Measurements from ENCODE around the gene SHC2.

SHC2 gene

GRCh38 chr19:496112-496665 lies 35.4 kb upstream of the SHC2 start, which contains the start of gene MADCAM1:
Gene MADCAM1, plus strand, starts transcription at chr19:496486. Its CDS starts 14 bp downstream, at chr19:496500.
- H3K9me3 Mint-ChIP-seq, result peaks cover 3% of the 10 kb centered on the region
- no peak within 1 kb of the TSS for H3K4me3 Mint-ChIP-seq
- H3K27ac Mint-ChIP-seq, result no peak within 1 kb of the TSS
- H3K4me1 Mint-ChIP-seq (ENCODE audit: low read depth), result peaks cover 5% of the 10 kb centered on the region
- H3K27me3 Mint-ChIP-seq (ENCODE audit: low read depth), result peaks cover 23% of the 10 kb centered on the region
- no peaks in the 10 kb centered on the region for H3K36me3 Mint-ChIP-seq (ENCODE audit: low read depth)
- no peak for DNase-seq (ENCODE audit: low spot score)

- peaks cover 3% of the 10 kb centered on the region for H3K9me3 Mint-ChIP-seq
- no peak overlapping the region for H3K27ac Mint-ChIP-seq
- peak; percentile 40 for DNase-seq (ENCODE audit: low spot score)
- peaks cover 23% of the 10 kb centered on the region for H3K27me3 Mint-ChIP-seq (ENCODE audit: low read depth)
- H3K4me3 Mint-ChIP-seq, result no peak overlapping the region
- H3K36me3 Mint-ChIP-seq (ENCODE audit: low read depth), result no peaks in the 10 kb centered on the region
- peaks cover 5% of the 10 kb centered on the region for H3K4me1 Mint-ChIP-seq (ENCODE audit: low read depth)
Observed at GRCh38 chr19:495402-496111, 34.7 kb upstream of the SHC2 start.

- no peak overlapping the region for H3K27ac Mint-ChIP-seq
- no peaks in the 10 kb centered on the region for H3K36me3 Mint-ChIP-seq (ENCODE audit: low read depth)
- H3K4me1 Mint-ChIP-seq (ENCODE audit: low read depth), result peaks cover 5% of the 10 kb centered on the region
- no peak for DNase-seq (ENCODE audit: low spot score)
- H3K27me3 Mint-ChIP-seq (ENCODE audit: low read depth), result peaks cover 23% of the 10 kb centered on the region
- H3K4me3 Mint-ChIP-seq, result no peak overlapping the region
- peaks cover 3% of the 10 kb centered on the region for H3K9me3 Mint-ChIP-seq
Observed at GRCh38 chr19:495081-495401, 34.2 kb upstream of the SHC2 start.

- no peak overlapping the region for H3K27ac Mint-ChIP-seq
- H3K4me1 Mint-ChIP-seq (ENCODE audit: low read depth), result peaks cover 7% of the 10 kb centered on the region
- no peak overlapping the region for H3K4me3 Mint-ChIP-seq
- peaks cover 3% of the 10 kb centered on the region for H3K9me3 Mint-ChIP-seq
- DNase-seq (ENCODE audit: low spot score), result no peak
- H3K27me3 Mint-ChIP-seq (ENCODE audit: low read depth), result peaks cover 20% of the 10 kb centered on the region
- no peaks in the 10 kb centered on the region for H3K36me3 Mint-ChIP-seq (ENCODE audit: low read depth)
Observed at GRCh38 chr19:494171-495080, 33.6 kb upstream of the SHC2 start.

GRCh38 chr19:493391-494170 lies 32.7 kb upstream of the SHC2 start:
- no peak overlapping the region for H3K4me3 Mint-ChIP-seq
- H3K36me3 Mint-ChIP-seq (ENCODE audit: low read depth), result no peaks in the 10 kb centered on the region
- H3K27me3 Mint-ChIP-seq (ENCODE audit: low read depth), result peaks cover 14% of the 10 kb centered on the region
- H3K27ac Mint-ChIP-seq, result peak overlapping the region; percentile 60
- peaks cover 4% of the 10 kb centered on the region for H3K4me1 Mint-ChIP-seq (ENCODE audit: low read depth)
- no peak for DNase-seq (ENCODE audit: low spot score)
- H3K9me3 Mint-ChIP-seq, result peaks cover 3% of the 10 kb centered on the region

- Mint-ChIP-seq H3K4me3 (no peak overlapping the region), H3K27me3 (ENCODE audit: low read depth) (peaks cover 9% of the 10 kb centered on the region), H3K9me3 (peaks cover 3% of the 10 kb centered on the region), H3K4me1 (ENCODE audit: low read depth) (peaks cover 7% of the 10 kb centered on the region), H3K27ac (no peak overlapping the region), H3K36me3 (ENCODE audit: low read depth) (no peaks in the 10 kb centered on the region)
- no peak for DNase-seq (ENCODE audit: low spot score)
Observed at GRCh38 chr19:492091-492531, 31.3 kb upstream of the SHC2 start.

- no peak for DNase-seq (ENCODE audit: low spot score)
- Mint-ChIP-seq H3K27me3 (ENCODE audit: low read depth) (peaks cover 9% of the 10 kb centered on the region), H3K4me3 (no peak overlapping the region), H3K4me1 (ENCODE audit: low read depth) (peaks cover 7% of the 10 kb centered on the region), H3K27ac (no peak overlapping the region), H3K9me3 (peaks cover 3% of the 10 kb centered on the region), H3K36me3 (ENCODE audit: low read depth) (no peaks in the 10 kb centered on the region)
Observed at GRCh38 chr19:491146-491741, 30.4 kb upstream of the SHC2 start.

- Mint-ChIP-seq H3K9me3 (peaks cover 3% of the 10 kb centered on the region), H3K4me1 (ENCODE audit: low read depth) (peaks cover 7% of the 10 kb centered on the region), H3K36me3 (ENCODE audit: low read depth) (no peaks in the 10 kb centered on the region), H3K27ac (peak overlapping the region; percentile 68), H3K4me3 (peak overlapping the region; percentile 73), H3K27me3 (ENCODE audit: low read depth) (peaks cover 3% of the 10 kb centered on the region)
- no peak for DNase-seq (ENCODE audit: low spot score)
Observed at GRCh38 chr19:489418-490196, 28.8 kb upstream of the SHC2 start.

- peak; percentile 90 for DNase-seq (ENCODE audit: low spot score)
- Mint-ChIP-seq H3K27ac (peak overlapping the region; percentile 90), H3K9me3 (peaks cover 3% of the 10 kb centered on the region), H3K4me1 (ENCODE audit: low read depth) (peaks cover 7% of the 10 kb centered on the region), H3K27me3 (ENCODE audit: low read depth) (peaks cover 3% of the 10 kb centered on the region), H3K36me3 (ENCODE audit: low read depth) (no peaks in the 10 kb centered on the region), H3K4me3 (peak overlapping the region; percentile 84)
Observed at GRCh38 chr19:488505-489417, 27.9 kb upstream of the SHC2 start.

- Mint-ChIP-seq H3K4me3 (no peak overlapping the region), H3K4me1 (ENCODE audit: low read depth) (peaks cover 5% of the 10 kb centered on the region), H3K27me3 (ENCODE audit: low read depth) (peaks cover 5% of the 10 kb centered on the region), H3K9me3 (peaks cover 11% of the 10 kb centered on the region), H3K27ac (no peak overlapping the region), H3K36me3 (ENCODE audit: low read depth) (peaks cover 7% of the 10 kb centered on the region)
- no peak for DNase-seq (ENCODE audit: low spot score)
Observed at GRCh38 chr19:485583-486236, 24.9 kb upstream of the SHC2 start.

- peaks cover 11% of the 10 kb centered on the region for H3K27me3 Mint-ChIP-seq (ENCODE audit: low read depth)
- no peak for DNase-seq (ENCODE audit: low spot score)
- H3K4me3 Mint-ChIP-seq, result no peak overlapping the region
- H3K9me3 Mint-ChIP-seq, result peaks cover 17% of the 10 kb centered on the region
- H3K4me1 Mint-ChIP-seq (ENCODE audit: low read depth), result peaks cover 9% of the 10 kb centered on the region
- H3K36me3 Mint-ChIP-seq (ENCODE audit: low read depth), result peaks cover 12% of the 10 kb centered on the region
- H3K27ac Mint-ChIP-seq, result no peak overlapping the region
Observed at GRCh38 chr19:485077-485476, 24.2 kb upstream of the SHC2 start.

Data from T-helper 2 cell treated with Interferon-gamma antibody and Interleukin-4, amounts not matched to agents 5 μg/mL and 100 μg/mL, for 36 hours (primary cell).